BJ (cell line): ENCODE results near the gene FAM186B. TPM values are rescaled to one million over a fixed set of nuclear protein-coding genes. Genes with fewer than 3 reads are reported as not detected.

Experiments used
- CTCF ChIA-PET: fragments of 350-600 bp; formaldehyde crosslinking; extraction: SDS; loops from one replicate; lab custom pipeline; 2021; ENCODE audit warnings: antibody characterized with exemption, inconsistent platforms; lab: Yijun Ruan, JAX
- POLR2A ChIA-PET: fragments of 300-600 bp; sonication (Branson Sonifier 250); formaldehyde crosslinking; extraction: SDS; loops from one replicate; lab custom pipeline; 2021; ENCODE audit warnings: antibody characterized with exemption; lab: Charles Lee
- DNase-seq: peaks from one replicate; pipeline ENCODE4 v3.0.0-alpha.2; 2011; ENCODE audit warnings: low read depth
- H3K27me3 ChIP-seq: 2 replicates; pipeline ENCODE4 v1.6.0; 2011; ENCODE audit warnings: low read length; ENCODE audit not compliant: control insufficient read depth, insufficient read depth
- H3K36me3 ChIP-seq: 2 replicates; pipeline ENCODE4 v1.5.1; 2011; ENCODE audit warnings: low read length; ENCODE audit not compliant: control insufficient read depth, insufficient read depth
- H3K4me3 ChIP-seq: 2 replicates; pipeline ENCODE4 v1.5.1; 2011; ENCODE audit warnings: low read depth, mild to moderate bottlenecking, control low read depth, low read length
- polyA plus RNA-seq: library from polyadenylated mRNA; depleted of rRNA; stranded (reverse); fragments of >200 nt; gene quantifications from 2 replicates; pipeline ENCODE4 v1.2.3, GENCODE V29; 2011
- TF ChIP-seq, protein P1 (sequence below): IDR thresholded peaks from 2 replicates; pipeline ENCODE4 v1.5.1; 2011; ENCODE audit warnings: low read depth, mild to moderate bottlenecking, control low read depth, inconsistent platforms, low read length, moderate library complexity; ENCODE audit not compliant: insufficient read depth

Gene FAM186B
- polyA plus RNA-seq, 1 experiment = 0.11 TPM

DNA sequence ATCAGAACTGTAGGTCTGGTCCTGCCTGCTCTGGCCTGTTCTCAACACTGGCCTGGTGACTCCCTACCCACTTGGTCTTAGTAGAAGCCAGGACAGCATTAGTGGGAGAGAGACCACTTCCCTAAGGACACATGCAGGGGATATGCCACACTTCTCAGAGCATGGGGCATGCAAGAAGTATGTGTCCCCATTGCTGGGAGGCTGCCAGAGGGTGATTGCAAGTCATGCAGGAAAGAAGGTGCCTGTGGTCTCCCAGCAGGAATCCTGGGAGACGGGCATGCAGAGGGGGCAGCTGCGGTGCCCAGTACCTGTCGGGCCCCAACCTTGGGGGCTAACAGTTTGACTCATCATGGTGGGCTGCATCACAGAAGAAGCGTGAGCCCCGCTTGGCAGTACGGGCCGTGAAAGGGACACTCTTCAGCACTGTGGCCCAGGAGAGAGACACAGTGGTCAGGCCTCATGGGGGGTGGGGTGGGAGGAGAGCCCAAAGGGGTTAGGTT, 40.9 kb upstream of the FAM186B start:
- TF ChIP-seq, protein P1, sequence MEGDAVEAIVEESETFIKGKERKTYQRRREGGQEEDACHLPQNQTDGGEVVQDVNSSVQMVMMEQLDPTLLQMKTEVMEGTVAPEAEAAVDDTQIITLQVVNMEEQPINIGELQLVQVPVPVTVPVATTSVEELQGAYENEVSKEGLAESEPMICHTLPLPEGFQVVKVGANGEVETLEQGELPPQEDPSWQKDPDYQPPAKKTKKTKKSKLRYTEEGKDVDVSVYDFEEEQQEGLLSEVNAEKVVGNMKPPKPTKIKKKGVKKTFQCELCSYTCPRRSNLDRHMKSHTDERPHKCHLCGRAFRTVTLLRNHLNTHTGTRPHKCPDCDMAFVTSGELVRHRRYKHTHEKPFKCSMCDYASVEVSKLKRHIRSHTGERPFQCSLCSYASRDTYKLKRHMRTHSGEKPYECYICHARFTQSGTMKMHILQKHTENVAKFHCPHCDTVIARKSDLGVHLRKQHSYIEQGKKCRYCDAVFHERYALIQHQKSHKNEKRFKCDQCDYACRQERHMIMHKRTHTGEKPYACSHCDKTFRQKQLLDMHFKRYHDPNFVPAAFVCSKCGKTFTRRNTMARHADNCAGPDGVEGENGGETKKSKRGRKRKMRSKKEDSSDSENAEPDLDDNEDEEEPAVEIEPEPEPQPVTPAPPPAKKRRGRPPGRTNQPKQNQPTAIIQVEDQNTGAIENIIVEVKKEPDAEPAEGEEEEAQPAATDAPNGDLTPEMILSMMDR = no peak
- H3K36me3 ChIP-seq = peaks cover 46% of the 10 kb centered on the region
- CTCF ChIA-PET = interaction anchor here (1.4 to 22.3 kb wide), 3 partner anchors 9 to 63 kb away, joined by 3 to 413 read pairs (median 3); partner anchors contain the start of gene FMNL3
- POLR2A ChIA-PET = no interaction called here
- no peaks in the 10 kb centered on the region for H3K27me3 ChIP-seq
- no peak overlapping the region for H3K4me3 ChIP-seq
- DNase-seq = no peak

DNA sequence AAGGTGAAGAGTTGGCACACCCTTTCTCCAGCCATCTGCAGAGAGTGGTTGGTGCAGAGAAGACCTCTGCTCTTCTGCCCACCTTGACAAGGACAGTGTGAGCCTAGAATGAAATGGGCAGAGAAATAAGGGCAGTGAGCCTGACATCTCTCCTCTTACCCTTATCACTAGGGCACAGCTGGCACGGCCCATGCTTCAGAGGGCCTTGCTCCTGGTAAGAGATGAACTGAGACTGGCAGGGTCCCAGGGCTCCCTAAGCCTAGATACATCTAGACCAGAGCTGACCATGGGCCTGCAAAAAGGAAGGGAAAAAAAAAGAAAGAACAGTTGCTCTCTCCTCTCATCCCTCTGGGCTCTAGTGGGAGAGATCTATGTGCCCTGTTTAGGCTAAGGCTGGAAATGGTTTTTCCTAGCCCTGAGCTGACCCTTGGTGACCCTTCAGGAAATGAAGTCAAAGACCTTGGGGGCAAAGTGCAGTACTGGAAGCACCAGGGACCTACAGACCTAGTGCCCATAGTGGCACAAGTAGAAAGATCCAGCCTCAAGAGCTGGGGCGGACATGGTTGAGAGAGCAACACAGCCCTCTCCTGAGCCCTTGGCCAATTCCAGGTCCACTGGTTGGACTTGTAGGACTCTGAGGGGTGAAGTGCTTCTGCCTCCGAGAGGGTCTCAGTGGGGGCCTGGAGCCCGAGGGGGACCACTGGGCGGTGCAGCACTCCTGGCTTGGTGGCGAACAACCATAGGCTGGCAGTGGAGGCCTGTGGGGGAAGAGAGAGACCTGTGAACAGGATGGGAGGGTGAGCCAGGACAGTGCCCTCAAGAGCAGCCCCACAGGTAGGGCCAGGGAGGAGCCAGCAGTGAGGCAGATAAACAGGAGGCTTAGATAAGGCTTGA, 40.0 kb upstream of the FAM186B start:
- Histone ChIP-seq H3K27me3 (no peaks in the 10 kb centered on the region), H3K4me3 (no peak overlapping the region), H3K36me3 (peaks cover 44% of the 10 kb centered on the region)
- ChIA-PET POLR2A (interaction anchor here (0.5 kb wide), 1 partner anchor 61 kb away, joined by 4 read pairs; no protein-coding TSS in a partner anchor), CTCF (interaction anchor here (0.6 to 22.3 kb wide), 24 partner anchors 8 to 1740 kb away, joined by 3 to 413 read pairs (median 4); partner anchors contain the start of genes FMNL3 and TMBIM6)
- TF ChIP-seq, protein P1 = no peak
- DNase-seq = no peak

DNA sequence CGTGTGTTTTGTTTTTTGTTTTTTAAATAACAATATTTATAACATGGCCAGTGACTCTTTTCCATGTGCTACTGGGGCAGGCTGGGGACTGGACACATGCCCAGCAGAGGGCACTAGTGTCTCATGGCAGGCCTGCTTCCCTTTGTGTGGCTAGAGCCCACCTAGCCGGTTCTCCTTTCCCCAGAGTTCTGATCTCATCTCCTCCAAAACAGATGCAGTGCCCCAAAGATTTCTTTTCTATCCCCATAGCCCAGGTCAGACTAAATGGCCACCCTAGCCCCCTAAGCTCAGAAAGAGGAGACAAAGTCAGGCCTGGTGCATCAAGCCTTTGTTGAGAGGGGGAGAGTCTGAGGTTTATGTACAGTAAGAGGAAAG, 39.2 kb upstream of the FAM186B start:
- TF ChIP-seq, protein P1 = peak; percentile 96
- Histone ChIP-seq H3K4me3 (no peak overlapping the region), H3K36me3 (peaks cover 41% of the 10 kb centered on the region), H3K27me3 (no peaks in the 10 kb centered on the region)
- no peak for DNase-seq
- ChIA-PET POLR2A (no interaction called here), CTCF (interaction anchor here (0.6 to 22.3 kb wide), 22 partner anchors 10 to 1739 kb away, joined by 3 to 413 read pairs (median 4); partner anchors contain the start of genes FMNL3 and TMBIM6)

DNA sequence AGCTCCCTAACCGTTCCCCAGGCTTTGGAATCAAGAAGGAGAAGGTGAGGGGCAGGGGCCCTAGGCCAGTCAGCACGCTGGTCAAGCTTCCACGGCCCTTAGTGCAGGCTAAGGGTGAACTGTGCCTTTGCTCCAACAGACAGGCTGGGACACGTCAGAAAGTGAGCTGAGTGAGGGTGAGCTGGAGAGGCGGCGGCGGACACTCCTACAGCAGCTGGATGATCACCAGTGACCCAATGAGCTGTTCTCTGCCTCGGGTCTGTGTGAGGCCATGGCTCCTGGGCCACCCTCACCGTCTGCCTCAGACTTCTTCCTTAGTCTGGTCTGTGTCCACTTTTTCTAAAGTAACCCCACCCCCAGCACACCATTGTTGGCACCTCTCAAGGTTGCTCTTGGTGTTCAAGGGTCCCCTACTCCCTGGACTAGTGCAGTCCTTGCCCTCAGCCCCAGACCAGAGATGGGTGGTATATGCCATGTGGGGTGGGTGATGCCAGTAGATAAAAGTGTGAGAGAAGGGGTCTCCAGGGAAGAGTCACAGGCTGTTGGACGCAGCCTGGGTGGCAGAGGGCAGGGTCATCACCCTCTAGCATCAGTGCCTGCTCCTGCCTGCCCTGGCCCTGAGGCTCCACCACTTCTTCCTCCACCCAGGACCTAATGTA, 38.7 kb upstream of the FAM186B start:
- no peak overlapping the region for H3K4me3 ChIP-seq
- H3K27me3 ChIP-seq = no peaks in the 10 kb centered on the region
- ChIA-PET CTCF (interaction anchor here (0.5 to 22.3 kb wide), 19 partner anchors 10 to 120 kb away, joined by 3 to 413 read pairs (median 4); partner anchors contain the start of genes FMNL3 and TMBIM6), POLR2A (no interaction called here)
- DNase-seq = no peak
- peaks cover 38% of the 10 kb centered on the region for H3K36me3 ChIP-seq
- TF ChIP-seq, protein P1 = no peak
